ENCODE results near the gene RTF1.

GRCh38 chr15:41486286-41486685, 69.4 kb downstream of the RTF1 start:
- TF ChIP-seq SUZ12 (IDR thresholded peaks at IDR 0.05) (no peak), FOXK2 (IDR thresholded peaks at IDR 0.05) (no peak), FOXM1 (IDR thresholded peaks at IDR 0.05; ENCODE audit: borderline replicate concordance) (no peak), L3MBTL2 (conservative IDR thresholded peaks at IDR 0.05) (no peak), HDGF (IDR thresholded peaks at IDR 0.05; ENCODE audit: borderline replicate concordance) (no peak), LEF1 (IDR thresholded peaks at IDR 0.05; ENCODE audit: borderline replicate concordance) (no peak), ELF4 (IDR thresholded peaks at IDR 0.05) (no peak), SP1 (IDR thresholded peaks at IDR 0.05) (no peak), BHLHE40 (IDR thresholded peaks at IDR 0.05; ENCODE audit: borderline replicate concordance) (no peak), ZNF384 (IDR thresholded peaks at IDR 0.05) (no peak), TARDBP (IDR thresholded peaks at IDR 0.05) (no peak), FOXA1 (IDR thresholded peaks at IDR 0.05) (no peak), CTBP1 (IDR thresholded peaks at IDR 0.05; ENCODE audit: borderline replicate concordance) (no peak), PKNOX1 (IDR thresholded peaks at IDR 0.05) (no peak)

Data from HEK293T (cell line).